ENCODE measurements around the gene ZNRF2.

DNA sequence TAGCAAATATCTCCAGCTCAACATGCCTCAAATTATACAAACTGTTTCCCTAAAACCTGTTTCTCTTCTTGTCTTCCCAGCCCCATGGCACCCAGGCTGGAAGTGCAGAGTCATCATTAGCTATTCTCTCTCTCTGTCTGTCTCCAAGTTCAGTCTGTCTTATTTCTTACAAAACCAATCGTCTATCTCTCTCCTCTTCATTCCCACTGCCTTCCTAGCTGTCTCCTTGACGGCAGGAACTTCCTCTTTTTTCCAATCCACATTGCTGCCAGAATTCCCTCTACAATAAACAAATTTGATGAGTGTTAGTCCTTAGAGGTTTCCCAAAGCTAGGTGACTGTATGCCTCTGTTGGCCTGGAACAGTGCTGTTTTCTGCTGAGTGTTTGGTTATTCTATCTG is 14.9 kb upstream of the ZNRF2 start:
- TF ChIP-seq CTCF (conservative IDR thresholded peaks at IDR 0.05) (no peak), ZFX (IDR thresholded peaks at IDR 0.05) (no peak)

Measured in C4-2B (cell line).